Measurements from ENCODE around the gene PLD1. TPM values are rescaled to one million over a fixed set of nuclear protein-coding genes. Genes with fewer than 3 reads are reported as not detected.
A peak's percentile ranks its signal among the peaks of the same experiment; 100 is the strongest.

The PLD1 gene
- total and polyA plus RNA-seq, 4 donors: 4.9 to 31.5 (median 18.6) TPM

- TF ChIP-seq CTCF (IDR thresholded peaks at IDR 0.05; ENCODE audit: low read depth, low read length, missing input control) (no peak), RAD21 (IDR thresholded peaks at IDR 0.05) (no peak), SP1 (IDR thresholded peaks at IDR 0.05) (no peak), JUND (IDR thresholded peaks at IDR 0.05) (no peak), YY1 (IDR thresholded peaks at IDR 0.05) (no peak), GABPA (IDR thresholded peaks at IDR 0.05 in 1 of 2, conservative IDR thresholded peaks at IDR 0.05 in 1 of 2) (no peak), ATF3 (IDR thresholded peaks at IDR 0.05) (no peak)
These were observed 35.4 kb upstream of the PLD1 start (continued) for GRCh38 chr3:171845481-171846284.

- H3K9me3 ChIP-seq (ENCODE audit: control insufficient read depth in 4 of 4, low read length in 3 of 4): no peaks in the 10 kb centered on the region
- 97% methylated on average over 2 of the region's 2 CpGs for WGBS
- H3K4me3 ChIP-seq (ENCODE audit: low read depth in 1 of 3, low read length in 3 of 3): no peak overlapping the region
- no peak overlapping the region for H3K9ac ChIP-seq (ENCODE audit: low read depth in 1 of 2, low read length in 2 of 2)
- no peak for TF ChIP-seq FOXA2 (IDR thresholded peaks at IDR 0.05)
- no peak for TF ChIP-seq FOXA1 (IDR thresholded peaks at IDR 0.05)
- TF ChIP-seq NR2F2 (IDR thresholded peaks at IDR 0.05): no peak
- no peak for DNase-seq (ENCODE audit: low spot score)
- no peaks in the 10 kb centered on the region for H3K27me3 ChIP-seq (ENCODE audit: control insufficient read depth in 4 of 4, insufficient read depth in 4 of 4, low read length in 3 of 4)
- peaks cover 3 to 24% (median 22%) of the 10 kb centered on the region in 4 donors for H3K4me1 ChIP-seq (ENCODE audit: control insufficient read depth in 4 of 4, insufficient read depth in 4 of 4, low read length in 3 of 4)
- no peaks in the 10 kb centered on the region for H3K36me3 ChIP-seq (ENCODE audit: control insufficient read depth in 4 of 4, insufficient read depth in 3 of 4, low read depth in 1 of 4, low read length in 3 of 4)
- no peak overlapping the region for H3K27ac ChIP-seq (ENCODE audit: low read depth in 1 of 2, low read length in 2 of 2)
These were observed 34.6 kb upstream of the PLD1 start for GRCh38 chr3:171844873-171845272.

- 65% methylated on average over 5 of the region's 5 CpGs for WGBS
- H3K4me1 ChIP-seq (ENCODE audit: control insufficient read depth in 4 of 4, insufficient read depth in 4 of 4, low read length in 3 of 4): peaks cover 3 to 40% (median 37%) of the 10 kb centered on the region in 4 donors
- H3K36me3 ChIP-seq (ENCODE audit: control insufficient read depth in 4 of 4, insufficient read depth in 3 of 4, low read depth in 1 of 4, low read length in 3 of 4): no peaks in the 10 kb centered on the region
- DNase-seq (ENCODE audit: low spot score): no peak
- H3K27me3 ChIP-seq (ENCODE audit: control insufficient read depth in 4 of 4, insufficient read depth in 4 of 4, low read length in 3 of 4): no peaks in the 10 kb centered on the region
- H3K9ac ChIP-seq (ENCODE audit: low read depth in 1 of 2, low read length in 2 of 2): no peak within 1 kb of the TSS
- no peaks in the 10 kb centered on the region for H3K9me3 ChIP-seq (ENCODE audit: control insufficient read depth in 4 of 4, low read length in 3 of 4)
- peak within 1 kb of the TSS in 1 of 2 donors; percentile 65 for H3K27ac ChIP-seq (ENCODE audit: low read depth in 1 of 2, low read length in 2 of 2)
- no peak within 1 kb of the TSS for H3K4me3 ChIP-seq (ENCODE audit: low read depth in 1 of 3, low read length in 3 of 3)
- TF ChIP-seq YY1 (IDR thresholded peaks at IDR 0.05): no peak
- TF ChIP-seq FOXA2 (IDR thresholded peaks at IDR 0.05): peak; percentile 37
- peak in 1 of 2 donors; percentile 17 for TF ChIP-seq HNF4A (conservative IDR thresholded peaks at IDR 0.05)
- TF ChIP-seq EGR1 (IDR thresholded peaks at IDR 0.05; ENCODE audit: low read depth in 2 of 2): no peak
- TF ChIP-seq HNF4G (IDR thresholded peaks at IDR 0.05): no peak
- peak in 1 of 2 donors; percentile 23 for TF ChIP-seq RXRA (IDR thresholded peaks at IDR 0.05)
- peak in 1 of 2 donors; percentile 28 for TF ChIP-seq JUND (IDR thresholded peaks at IDR 0.05)
- peak; percentile 39 to 50 for TF ChIP-seq RAD21 (IDR thresholded peaks at IDR 0.05)
- TF ChIP-seq ATF3 (IDR thresholded peaks at IDR 0.05): no peak
- TF ChIP-seq NR2F2 (IDR thresholded peaks at IDR 0.05): no peak
- TF ChIP-seq TAF1 (conservative IDR thresholded peaks at IDR 0.05): no peak
- peak; percentile 13 for TF ChIP-seq SP1 (IDR thresholded peaks at IDR 0.05)
- TF ChIP-seq MAX (IDR thresholded peaks at IDR 0.05): no peak
- no peak for TF ChIP-seq CTCF (IDR thresholded peaks at IDR 0.05; ENCODE audit: low read depth, low read length, missing input control)
- TF ChIP-seq GABPA (IDR thresholded peaks at IDR 0.05 in 1 of 2, conservative IDR thresholded peaks at IDR 0.05 in 1 of 2): no peak
- TF ChIP-seq REST (IDR thresholded peaks at IDR 0.05): no peak
These were observed 32.7 kb upstream of the PLD1 start, which contains the start of gene TMEM212 for GRCh38 chr3:171842864-171843518. TMEM212 (plus strand) TSS chr3:171843349; CDS start chr3:171843384, 35 bp downstream.
